CD4-positive, alpha-beta T cell treated with Interferon gamma for 1 hour (primary cell): Measurements from ENCODE around the gene CAMTA1.
"Not testable (repeated sequence)": the region's sequence is repeated elsewhere in the genome, so short reads cannot be mapped to it uniquely, and the experiment has no call there.

ENCODE experiments used
- DNase-seq: peaks from one replicate; pipeline ENCODE4 v3.0.0-alpha.2; 2020

The CAMTA1 gene

GRCh38 chr1:7406641-7407543 lies 621.6 kb downstream of the CAMTA1 start:
- no peak for DNase-seq

- no peak for DNase-seq
These were observed 622.3 kb downstream of the CAMTA1 start for GRCh38 chr1:7407544-7407895.

- no peak for DNase-seq
These were observed 622.9 kb downstream of the CAMTA1 start for GRCh38 chr1:7407980-7408770.

- DNase-seq: no peak
These were observed 623.5 kb downstream of the CAMTA1 start for GRCh38 chr1:7408771-7409150.

- no peak for DNase-seq
These were observed 624.0 kb downstream of the CAMTA1 start for GRCh38 chr1:7409278-7409677.

- no peak for DNase-seq
These were observed 624.9 kb downstream of the CAMTA1 start for GRCh38 chr1:7410156-7410555.

- DNase-seq: not testable (repeated sequence)
These were observed 632.4 kb downstream of the CAMTA1 start for GRCh38 chr1:7417618-7418017.

GRCh38 chr1:7418442-7419080 lies 633.3 kb downstream of the CAMTA1 start:
- DNase-seq: no peak

GRCh38 chr1:7420098-7420445 lies 634.8 kb downstream of the CAMTA1 start:
- DNase-seq: no peak

GRCh38 chr1:7420470-7421100 lies 635.3 kb downstream of the CAMTA1 start:
- DNase-seq: no peak

GRCh38 chr1:7421471-7422075 lies 636.3 kb downstream of the CAMTA1 start:
- DNase-seq: no peak

GRCh38 chr1:7422081-7422480 lies 636.8 kb downstream of the CAMTA1 start:
- no peak for DNase-seq

GRCh38 chr1:7422561-7422960 lies 637.3 kb downstream of the CAMTA1 start:
- DNase-seq: no peak

- no peak for DNase-seq
These were observed 637.7 kb downstream of the CAMTA1 start for GRCh38 chr1:7422966-7423365.

- no peak for DNase-seq
These were observed 639.2 kb downstream of the CAMTA1 start for GRCh38 chr1:7424352-7424890.

- DNase-seq: no peak
These were observed 640.0 kb downstream of the CAMTA1 start for GRCh38 chr1:7425229-7425628.

GRCh38 chr1:7425771-7426170 lies 640.5 kb downstream of the CAMTA1 start:
- no peak for DNase-seq

- no peak for DNase-seq
These were observed 641.7 kb downstream of the CAMTA1 start for GRCh38 chr1:7426780-7427604.

- no peak for DNase-seq
These were observed 642.5 kb downstream of the CAMTA1 start for GRCh38 chr1:7427605-7428300.

- DNase-seq: no peak
These were observed 644.0 kb downstream of the CAMTA1 start for GRCh38 chr1:7429290-7429689.

GRCh38 chr1:7430047-7430608 lies 644.9 kb downstream of the CAMTA1 start:
- no peak for DNase-seq
